HEK293T (cell line): Measurements from ENCODE around the gene EPHB2.

Source experiments
- ARNT ChIP-seq: fragments of 450-650 bp; IDR thresholded peaks from 2 replicates; pipeline ENCODE4 v1.6.1; 2017; ENCODE audit warnings: mild to moderate bottlenecking
- BHLHE40 ChIP-seq: fragments of 450-650 bp; IDR thresholded peaks from 2 replicates; pipeline ENCODE4 v1.6.1; 2016; ENCODE audit warnings: mild to moderate bottlenecking, moderate library complexity, borderline replicate concordance
- ELF4 ChIP-seq: fragments of 450-650 bp; IDR thresholded peaks from 2 replicates; pipeline ENCODE4 v1.6.1; 2017; ENCODE audit warnings: antibody characterized with exemption
- FOXM1 ChIP-seq: fragments of 450-650 bp; IDR thresholded peaks from 2 replicates; pipeline ENCODE4 v1.6.1; 2017; ENCODE audit warnings: mild to moderate bottlenecking, borderline replicate concordance
- L3MBTL2 ChIP-seq: fragments of 450-650 bp; conservative IDR thresholded peaks from 2 replicates; pipeline ENCODE4 v1.6.1; 2016; ENCODE audit warnings: mild to moderate bottlenecking
- LEF1 ChIP-seq: fragments of 450-650 bp; IDR thresholded peaks from 2 replicates; pipeline ENCODE4 v1.6.1; 2017; ENCODE audit warnings: mild to moderate bottlenecking, borderline replicate concordance
- NFRKB ChIP-seq: fragments of 450-650 bp; IDR thresholded peaks from 2 replicates; pipeline ENCODE4 v1.6.1; 2016; ENCODE audit warnings: mild to moderate bottlenecking, moderate library complexity
- SP1 ChIP-seq: fragments of 450-650 bp; IDR thresholded peaks from 2 replicates; pipeline ENCODE4 v1.6.1; 2017
- TARDBP ChIP-seq: fragments of 450-650 bp; IDR thresholded peaks from 2 replicates; pipeline ENCODE4 v1.6.1; 2016
- ZNF384 ChIP-seq: fragments of 450-650 bp; IDR thresholded peaks from 2 replicates; pipeline ENCODE4 v1.6.1; 2016
- TF ChIP-seq, protein P1 (sequence below): fragments of 450-650 bp; IDR thresholded peaks from 2 replicates; pipeline ENCODE4 v1.6.1; 2016

DNA sequence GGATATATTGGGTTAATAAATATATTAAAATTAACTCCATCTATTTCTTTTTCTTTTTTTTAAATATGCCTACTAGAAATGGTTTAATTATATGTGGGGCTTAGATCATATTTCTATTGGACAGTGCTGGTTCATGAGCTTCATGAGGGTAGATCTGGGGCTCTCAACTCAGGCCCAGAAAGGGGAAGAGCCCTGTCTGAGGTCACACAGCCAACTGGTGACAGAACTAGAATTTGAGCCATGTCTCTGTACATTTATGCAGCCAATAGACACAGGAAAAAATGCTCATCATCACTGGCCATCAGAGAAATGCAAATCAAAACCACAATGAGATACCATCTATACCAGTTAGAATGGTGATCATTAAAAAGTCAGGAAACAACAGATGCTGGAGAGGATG lies 5.1 kb upstream of the EPHB2 start:
- TF ChIP-seq TARDBP (no peak), ARNT (no peak), SP1 (no peak), FOXM1 (no peak), NFRKB (no peak), ZNF384 (no peak), BHLHE40 (no peak), LEF1 (no peak), ELF4 (no peak), L3MBTL2 (no peak)
- TF ChIP-seq, protein P1, sequence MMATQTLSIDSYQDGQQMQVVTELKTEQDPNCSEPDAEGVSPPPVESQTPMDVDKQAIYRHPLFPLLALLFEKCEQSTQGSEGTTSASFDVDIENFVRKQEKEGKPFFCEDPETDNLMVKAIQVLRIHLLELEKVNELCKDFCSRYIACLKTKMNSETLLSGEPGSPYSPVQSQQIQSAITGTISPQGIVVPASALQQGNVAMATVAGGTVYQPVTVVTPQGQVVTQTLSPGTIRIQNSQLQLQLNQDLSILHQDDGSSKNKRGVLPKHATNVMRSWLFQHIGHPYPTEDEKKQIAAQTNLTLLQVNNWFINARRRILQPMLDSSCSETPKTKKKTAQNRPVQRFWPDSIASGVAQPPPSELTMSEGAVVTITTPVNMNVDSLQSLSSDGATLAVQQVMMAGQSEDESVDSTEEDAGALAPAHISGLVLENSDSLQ = no peak
